HepG2 (cell line): Measurements from ENCODE around the gene SRSF11.

Experiments
- CBFB ChIP-seq: sonication (generic); formaldehyde crosslinking; IDR thresholded peaks from 2 replicates; pipeline ENCODE4 v1.4.0; 2020; ENCODE audit warnings: missing genetic modification reagents
- IRF1 ChIP-seq: sonication (generic); formaldehyde crosslinking; IDR thresholded peaks from 2 replicates; pipeline ENCODE4 v1.4.0; 2020; ENCODE audit warnings: low read depth, mild to moderate bottlenecking, missing genetic modification reagents
- ZBTB8A ChIP-seq: sonication (generic); formaldehyde crosslinking; IDR thresholded peaks from 2 replicates; pipeline ENCODE4 v1.4.0; 2020; ENCODE audit warnings: mild to moderate bottlenecking, low read depth, missing genetic modification reagents, borderline replicate concordance
- ZNF121 ChIP-seq: sonication (generic); formaldehyde crosslinking; IDR thresholded peaks from 2 replicates; pipeline ENCODE4 v1.5.0; 2020; ENCODE audit warnings: mild to moderate bottlenecking, missing genetic modification reagents

GRCh38 chr1:70204139-70204538 lies 17.0 kb upstream of the SRSF11 start:
- TF ChIP-seq ZBTB8A (no peak), CBFB (CRISPR knock-in tag) (no peak), IRF1 (no peak), ZNF121 (CRISPR knock-in tag) (no peak)
